H1 (cell line): ENCODE data around the gene SPACA4. TPM values are rescaled to one million over a fixed set of nuclear protein-coding genes. Genes with fewer than 3 reads are reported as not detected.
A peak's percentile ranks its signal among the peaks of the same experiment; 100 is the strongest.

Experiments
- CTCF ChIA-PET: fragments of 300-600 bp; sonication (Branson Sonifier 250); formaldehyde crosslinking; loops from one replicate; lab custom pipeline; 2021; ENCODE audit not compliant: partially characterized antibody; lab: Charles Lee
- POLR2A ChIA-PET: fragments of 300-600 bp; sonication (Branson Sonifier 250); formaldehyde crosslinking; loops from one replicate; lab custom pipeline; 2021; ENCODE audit warnings: inconsistent platforms; ENCODE audit not compliant: partially characterized antibody; lab: Charles Lee
- DNase-seq, 2 experiments: peaks; one replicate each; pipeline versions ENCODE4 v3.0.0 to v3.0.0-alpha.2; 2010 to 2022; ENCODE audit warnings: low spot score in 2 of 2, low read depth in 1 of 2, mixed read lengths in 1 of 2
- FAIRE-seq: peaks from 2 replicates; lab custom pipeline; 2011; peaks lifted over from hg19 to GRCh38; lab: Jason Lieb, UNC
- H2AFZ ChIP-seq: 2 replicates; pipeline ENCODE4 v1.8.1; 2012; ENCODE audit warnings: low read length, inconsistent platforms
- H2AK5ac ChIP-seq: 2 replicates; pipeline ENCODE4 v1.6.1; 2013; ENCODE audit warnings: low read depth, low read length
- H2BK120ac ChIP-seq: replicated peaks from 2 replicates; pipeline ENCODE3; 2013; ENCODE audit warnings: low read depth, low read length, inconsistent platforms
- H2BK12ac ChIP-seq: 2 replicates; pipeline ENCODE4 v1.6.1; 2013; ENCODE audit warnings: low read depth, low read length
- H2BK15ac ChIP-seq: 2 replicates; pipeline ENCODE4 v1.6.1; 2013; ENCODE audit warnings: low read length
- H2BK20ac ChIP-seq: 2 replicates; pipeline ENCODE4 v1.6.1; 2013; ENCODE audit warnings: low read length
- H2BK5ac ChIP-seq: 2 replicates; pipeline ENCODE4 v1.6.1; 2013; ENCODE audit warnings: low read depth, low read length
- H3K14ac ChIP-seq: 2 replicates; pipeline ENCODE4 v1.6.1; 2013; ENCODE audit warnings: inconsistent platforms; ENCODE audit not compliant: insufficient read length
- H3K18ac ChIP-seq: 2 replicates; pipeline ENCODE4 v1.6.1; 2013; ENCODE audit warnings: low read length; ENCODE audit errors: extremely low read depth
- H3K23ac ChIP-seq: 2 replicates; pipeline ENCODE4 v1.6.1; 2013; ENCODE audit warnings: inconsistent platforms; ENCODE audit not compliant: insufficient read length
- H3K23me2 ChIP-seq: 2 replicates; pipeline ENCODE4 v1.6.1; 2013; ENCODE audit warnings: low read depth, low read length
- H3K27ac ChIP-seq: 2 replicates; pipeline ENCODE4 v1.6.1; 2011; ENCODE audit warnings: low read depth, low read length, inconsistent platforms
- H3K27me3 ChIP-seq, 4 experiments: replicated peaks in 1 of 4; 1 replicate in 1 of 4; 2 replicates in 3 of 4; pipeline versions ENCODE4 v1.6.1 to v1.8.1; 2011 to 2013; ENCODE audit warnings: low read length in 3 of 4, mild to moderate bottlenecking in 3 of 4, inconsistent platforms in 2 of 4, mixed read lengths in 2 of 4, moderate library complexity in 1 of 4; ENCODE audit not compliant: control insufficient read depth in 3 of 4, insufficient read depth in 3 of 4; ENCODE audit errors: extremely low read depth in 1 of 4
- H3K36me3 ChIP-seq, 4 experiments: 2 replicates each; pipeline versions ENCODE4 v1.6.1 to v1.8.1; 2011 to 2013; ENCODE audit warnings: mild to moderate bottlenecking in 4 of 4, low read length in 3 of 4, moderate library complexity in 2 of 4, control low read depth in 1 of 4, inconsistent platforms in 1 of 4; ENCODE audit not compliant: insufficient read depth in 4 of 4, control insufficient read depth in 2 of 4
- H3K4ac ChIP-seq: replicated peaks from 2 replicates; pipeline ENCODE3; 2013; ENCODE audit warnings: low read length, low read depth, mixed read lengths, inconsistent platforms; ENCODE audit not compliant: insufficient read length
- H3K4me1 ChIP-seq, 4 experiments: replicated peaks in 1 of 4; 1 replicate in 1 of 4; 2 replicates in 3 of 4; pipeline versions ENCODE4 v1.6.1 to v1.8.1; 2011 to 2013; ENCODE audit warnings: low read length in 3 of 4, inconsistent platforms in 2 of 4, mixed read lengths in 1 of 4; ENCODE audit not compliant: insufficient read depth in 4 of 4, control insufficient read depth in 3 of 4
- H3K4me2 ChIP-seq, 2 experiments: 2 replicates each; pipeline versions ENCODE4 v1.6.1 to v1.8.1; 2011 to 2013; ENCODE audit warnings: low read depth in 2 of 2, low read length in 2 of 2, control low read depth in 1 of 2, inconsistent platforms in 1 of 2, mild to moderate bottlenecking in 1 of 2; ENCODE audit not compliant: insufficient read depth in 1 of 2
- H3K4me3 ChIP-seq, 4 experiments: fragments of 200-600, 300-600 bp in 1 of 4; sonication (generic), shearing (Covaris generic), sonication (Bioruptor Twin) in 1 of 4; 2 replicates each; pipeline versions ENCODE4 v1.5.1 to v1.8.1; 2011 to 2016; ENCODE audit warnings: low read length in 4 of 4, low read depth in 3 of 4, control low read depth in 2 of 4, inconsistent platforms in 2 of 4, mild to moderate bottlenecking in 2 of 4, mixed read lengths in 1 of 4, moderate library complexity in 1 of 4; ENCODE audit not compliant: insufficient read depth in 2 of 4; ENCODE audit errors: extremely low read depth in 1 of 4
- H3K56ac ChIP-seq: replicated peaks from 2 replicates; pipeline ENCODE3; 2013; ENCODE audit warnings: low read depth, mild to moderate bottlenecking, mixed read lengths, low read length, inconsistent platforms; ENCODE audit not compliant: insufficient read length
- H3K79me1 ChIP-seq: 2 replicates; pipeline ENCODE4 v1.6.1; 2013; ENCODE audit warnings: low read depth, low read length, control low read depth
- H3K79me2 ChIP-seq, 2 experiments: 2 replicates each; pipeline versions ENCODE4 v1.6.1 to v1.8.1; 2012 to 2013; ENCODE audit warnings: low read length in 2 of 2, mild to moderate bottlenecking in 2 of 2, inconsistent platforms in 1 of 2; ENCODE audit not compliant: insufficient read depth in 2 of 2, control insufficient read depth in 1 of 2
- H3K9ac ChIP-seq, 4 experiments: replicated peaks in 1 of 4; 1 replicate in 1 of 4; 2 replicates in 3 of 4; pipeline versions ENCODE4 v1.6.1 to v1.8.1; 2011 to 2013; ENCODE audit warnings: low read depth in 3 of 4, low read length in 3 of 4, control low read depth in 2 of 4, mild to moderate bottlenecking in 2 of 4, moderate library complexity in 2 of 4, inconsistent platforms in 1 of 4; ENCODE audit errors: extremely low read depth in 1 of 4
- H3K9me3 ChIP-seq, 2 experiments: 2 replicates each; pipeline versions ENCODE4 v1.6.1 to v1.8.1; 2012 to 2013; ENCODE audit warnings: mild to moderate bottlenecking in 2 of 2, moderate library complexity in 2 of 2, control low read depth in 1 of 2, inconsistent platforms in 1 of 2, low read depth in 1 of 2, low read length in 1 of 2, mixed read lengths in 1 of 2; ENCODE audit not compliant: insufficient read depth in 2 of 2
- H4K20me1 ChIP-seq, 2 experiments: replicated peaks in 1 of 2; 2 replicates each; pipeline versions ENCODE3 to v1.8.1; 2011 to 2013; ENCODE audit warnings: inconsistent platforms in 2 of 2, low read length in 2 of 2, mild to moderate bottlenecking in 1 of 2; ENCODE audit not compliant: insufficient read depth in 2 of 2, control insufficient read depth in 1 of 2
- H4K5ac ChIP-seq: 2 replicates; pipeline ENCODE4 v1.6.1; 2013; ENCODE audit warnings: low read length, low read depth, mixed read lengths, inconsistent platforms; ENCODE audit not compliant: insufficient read length
- H4K8ac ChIP-seq: 2 replicates; pipeline ENCODE4 v1.8.0; 2013; ENCODE audit warnings: mild to moderate bottlenecking, moderate library complexity, low read length, inconsistent platforms; ENCODE audit not compliant: insufficient read depth; ENCODE audit errors: extremely low read depth
- H4K91ac ChIP-seq: replicated peaks from 2 replicates; pipeline ENCODE3; 2013; ENCODE audit warnings: low read length, mixed read lengths, inconsistent platforms; ENCODE audit not compliant: insufficient read length
- ASH2L ChIP-seq: fragments of 200-600, 300-600 bp; sonication (generic); IDR thresholded peaks from one replicate; pipeline ENCODE4 v1.7.1; 2017; ENCODE audit warnings: low read length
- MAFK ChIP-seq: IDR thresholded peaks from 2 replicates; pipeline ENCODE4 v1.6.1; 2012; ENCODE audit warnings: low read depth, mild to moderate bottlenecking, improper control_type of control experiment, low read length
- TAF7 ChIP-seq: optimal IDR thresholded peaks from 2 replicates; pipeline ENCODE3; 2011; ENCODE audit warnings: low read depth, mild to moderate bottlenecking, inconsistent platforms, low read length, moderate library complexity, borderline replicate concordance
- WGBS, 2 experiments: shearing (Covaris generic) in 1 of 2; methylation state at CpG; one replicate each; pipeline versions ENCODE4 v1.1.6 to v1.1.7; 2013 to 2015; ENCODE audit warnings: low lambda C conversion rate in 2 of 2, mixed read lengths in 2 of 2, inconsistent platforms in 1 of 2, low coverage in 1 of 2, missing lambda C conversion rate in 1 of 2; ENCODE audit not compliant: insufficient replicate concordance in 2 of 2, insufficient coverage in 1 of 2, insufficient read length in 1 of 2; ENCODE audit errors: extremely low coverage in 1 of 2, missing lambda C conversion rate in 1 of 2; 5-methylcytosine and 5-hydroxymethylcytosine counted together
- polyA plus RNA-seq, 7 experiments: library from polyadenylated mRNA; depleted of rRNA in 3 of 7; stranded (reverse) in 5 of 7; unstranded in 2 of 7; fragments of >200 nt in 5 of 7; fragments of 200-250 nt in 2 of 7; gene quantifications; 1 replicate in 5 of 7; 2 replicates in 1 of 7; 4 replicates in 1 of 7; pipeline versions ENCODE4 v1.2.1 to v1.2.3, GENCODE V29; 2011 to 2013; ENCODE audit warnings: missing spikeins in 2 of 7, mixed read lengths in 2 of 7
- total RNA-seq: library from RNA; stranded (reverse); fragmentation: NEBNext Ultra II Directional; extraction: Animal tissue kit (Norgen Biotek cat#: 25700); gene quantifications from 2 replicates; pipeline ENCODE4 v1.2.1, GENCODE V29; 2021

SPACA4 gene
- total and polyA plus RNA-seq, 2 of the 8 experiments (the other 6 are each of a cell fraction or from before 2014, with no cell fraction given): not detected

GRCh38 chr19:48587387-48587786, 19.2 kb upstream of the SPACA4 start:
- Histone ChIP-seq H3K9ac (no peak overlapping the region), H2BK5ac (no peak overlapping the region), H3K23me2 (peaks cover 5% of the 10 kb centered on the region; the same call in 1 of the 2 replicates), H3K27ac (no peak overlapping the region), H2BK20ac (no peak overlapping the region), H3K36me3 (no peaks in the 10 kb centered on the region), H3K27me3 (peaks cover 0 to 5% (median 1%) of the 10 kb centered on the region in 4 experiments; a peak in 2 of 7 replicates), H3K4ac (no peak overlapping the region), H3K56ac (no peak overlapping the region), H2AFZ (no peak overlapping the region), H3K79me2 (no peaks in the 10 kb centered on the region), H2BK120ac (no peak overlapping the region), H2BK15ac (peak overlapping the region; percentile 29; the same call in 1 of the 2 replicates), H2BK12ac (no peak overlapping the region), H4K8ac (no peak overlapping the region), H3K4me2 (no peak overlapping the region), H3K23ac (no peak overlapping the region), H2AK5ac (peak overlapping the region; percentile 53; the same call in 1 of the 2 replicates), H3K4me3 (no peak overlapping the region), H3K79me1 (no peaks in the 10 kb centered on the region), H4K91ac (no peak overlapping the region), H3K9me3 (no peaks in the 10 kb centered on the region), H4K20me1 (no peaks in the 10 kb centered on the region), H3K14ac (no peak overlapping the region), H3K18ac (no peak overlapping the region), H3K4me1 (peaks cover 0 to 7% (median 1%) of the 10 kb centered on the region in 4 experiments; a peak in 4 of 7 replicates), H4K5ac (no peak overlapping the region)
- ChIA-PET CTCF (interaction anchor here (0.7 to 16.8 kb wide), 10 partner anchors 9 to 98 kb away, joined by 3 to 353 read pairs (median 4); partner anchors contain the start of genes LMTK3 and SPACA4), POLR2A (interaction anchor here (0.6 to 16.9 kb wide), 5 partner anchors 21 to 98 kb away, joined by 3 to 175 read pairs (median 3); partner anchors contain the start of genes FAM83E, RPL18 and SPHK2)
- 93% methylated on average over 3 of the region's 3 CpGs; no CpG with 5 or more reads in 1 of the 2 experiments for WGBS, 2 experiments
- TF ChIP-seq MAFK (no peak), TAF7 (no peak), ASH2L (no peak)
- DNase-seq (no peak), FAIRE-seq (no peak)
